HepG2 (cell line): ENCODE measurements around the gene TSSK6. TPM values are rescaled to one million over a fixed set of nuclear protein-coding genes. Genes with fewer than 3 reads are reported as not detected.

Source experiments
- JDP2 ChIP-seq: sonication (generic); formaldehyde crosslinking; IDR thresholded peaks from 2 replicates; pipeline ENCODE4 v1.8.1; 2022; ENCODE audit warnings: missing genetic modification reagents, borderline replicate concordance
- MXD4 ChIP-seq: IDR thresholded peaks from 2 replicates; pipeline ENCODE4 v1.6.1; 2016; ENCODE audit warnings: mild to moderate bottlenecking, missing biosample characterization, missing genetic modification reagents
- NCOA2 ChIP-seq: sonication (generic); formaldehyde crosslinking; IDR thresholded peaks from 2 replicates; pipeline ENCODE4 v1.8.0; 2022; ENCODE audit warnings: inconsistent platforms
- RERE ChIP-seq: IDR thresholded peaks from 2 replicates; pipeline ENCODE4 v1.6.1; 2016; ENCODE audit warnings: low read depth, missing genetic modification reagents, missing compliant biosample characterization
- RNF2 ChIP-seq: fragments of 450-650 bp; conservative IDR thresholded peaks from 2 replicates; pipeline ENCODE4 v1.6.1; 2016; ENCODE audit warnings: low read depth
- SIX1 ChIP-seq: sonication (generic); formaldehyde crosslinking; IDR thresholded peaks from 2 replicates; pipeline ENCODE4 v1.4.0; 2020; ENCODE audit warnings: missing genetic modification reagents, borderline replicate concordance
- SPEN ChIP-seq: sonication (generic); formaldehyde crosslinking; IDR thresholded peaks from 2 replicates; pipeline ENCODE4 v1.5.1; 2020; ENCODE audit warnings: low read depth, mild to moderate bottlenecking, missing genetic modification reagents
- ZBTB43 ChIP-seq: sonication (generic); formaldehyde crosslinking; conservative IDR thresholded peaks from 2 replicates; pipeline ENCODE4 v1.4.0; 2020; ENCODE audit warnings: missing genetic modification reagents
- ZNF256 ChIP-seq: sonication (generic); formaldehyde crosslinking; conservative IDR thresholded peaks from 2 replicates; pipeline ENCODE4 v1.4.0; 2020; ENCODE audit warnings: missing genetic modification reagents
- ZNF337 ChIP-seq: sonication (generic); formaldehyde crosslinking; IDR thresholded peaks from 2 replicates; pipeline ENCODE4 v1.5.1; 2020; ENCODE audit warnings: missing genetic modification reagents, low read depth, mild to moderate bottlenecking, borderline replicate concordance
- ZNF367 ChIP-seq: sonication (generic); formaldehyde crosslinking; IDR thresholded peaks from 2 replicates; pipeline ENCODE4 v1.4.0; 2020; ENCODE audit warnings: missing genetic modification reagents, borderline replicate concordance
- ZNF749 ChIP-seq: sonication (generic); formaldehyde crosslinking; IDR thresholded peaks from 2 replicates; pipeline ENCODE4 v1.8.0; 2022; ENCODE audit warnings: mild to moderate bottlenecking, missing genetic modification reagents, moderate library complexity, borderline replicate concordance
- polyA plus RNA-seq, 8 experiments: library from polyadenylated mRNA; depleted of rRNA in 3 of 8; stranded (reverse) in 7 of 8; unstranded in 1 of 8; fragments of >200 nt; fragmentation: Illumina TruSeq in 4 of 8; extraction: Trizol in 4 of 8; gene quantifications; 2 replicates each; pipeline versions ENCODE4 v1.2.1 to v1.2.3, GENCODE V29; 2011 to 2016; ENCODE audit warnings: low read depth in 4 of 8, missing spikeins in 1 of 8, mixed read lengths in 1 of 8; ENCODE audit not compliant: insufficient read depth in 1 of 8
- total RNA-seq, 5 experiments: library from RNA; depleted of rRNA; stranded (reverse); fragments of >200 nt; fragmentation: Illumina TruSeq; extraction: Trizol; gene quantifications; 2 replicates each; pipeline ENCODE4 v1.2.3, GENCODE V29; 2016; ENCODE audit warnings: low read depth in 1 of 5
- TF ChIP-seq, protein P1 (sequence below): sonication (generic); formaldehyde crosslinking; IDR thresholded peaks from 2 replicates; pipeline ENCODE4 v1.5.1; 2020; ENCODE audit warnings: mild to moderate bottlenecking, missing genetic modification reagents, moderate library complexity
- TF ChIP-seq, protein P2 (sequence below): sonication (generic); formaldehyde crosslinking; conservative IDR thresholded peaks from 2 replicates; pipeline ENCODE4 v1.8.1; 2023; ENCODE audit warnings: missing genetic modification reagents
- TF ChIP-seq, protein P3 (sequence below): sonication (generic); formaldehyde crosslinking; IDR thresholded peaks from 2 replicates; pipeline ENCODE4 v1.8.0; 2022; ENCODE audit warnings: mild to moderate bottlenecking, missing genetic modification reagents, moderate library complexity

Gene TSSK6
- total and polyA plus RNA-seq, 2 of the 13 experiments (the other 11 are each of a cell fraction or from before 2014, with no cell fraction given) = 0.71 to 1.2 TPM

DNA sequence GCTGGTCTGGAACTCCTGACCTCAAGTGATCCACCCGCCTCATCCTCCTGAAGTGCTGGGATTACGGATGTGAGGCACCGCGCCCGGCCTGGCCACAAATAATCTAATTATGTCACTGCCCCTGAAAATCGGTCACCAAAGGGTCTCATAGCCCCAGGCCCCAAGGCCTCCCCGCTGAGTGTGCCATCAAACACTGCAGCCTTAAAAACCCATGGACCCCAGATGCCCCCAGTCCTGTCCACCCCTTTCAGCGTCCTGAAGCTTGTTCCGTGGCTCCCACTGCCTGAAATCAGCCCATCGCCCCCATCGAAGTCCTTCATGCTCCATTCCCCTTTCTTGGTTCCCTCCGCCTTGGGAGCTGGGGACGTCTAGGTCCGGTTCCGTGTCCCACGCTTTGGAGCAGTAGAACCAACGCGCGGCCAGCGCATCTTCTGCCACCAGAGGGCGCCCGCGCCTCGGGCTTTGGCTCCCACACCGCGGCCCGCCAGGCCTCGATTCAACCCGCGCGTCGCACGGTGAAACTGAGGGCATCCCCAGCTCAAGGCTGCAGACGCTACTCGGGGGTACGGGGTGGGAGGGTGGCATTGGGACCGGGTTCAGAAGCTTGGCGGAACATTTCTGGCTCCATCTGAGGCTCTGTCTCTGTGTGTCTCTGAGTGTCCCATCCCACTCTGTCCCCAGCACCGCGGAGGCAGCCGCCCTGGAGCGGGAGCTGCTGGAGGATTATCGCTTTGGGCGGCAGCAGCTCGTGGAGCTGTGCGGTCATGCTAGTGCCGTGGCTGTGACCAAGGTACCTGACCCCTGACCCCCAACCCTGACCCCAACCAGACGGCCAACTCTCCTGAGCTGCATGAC is 16.8 kb upstream of the TSSK6 start (continued):
- TF ChIP-seq, protein P1, sequence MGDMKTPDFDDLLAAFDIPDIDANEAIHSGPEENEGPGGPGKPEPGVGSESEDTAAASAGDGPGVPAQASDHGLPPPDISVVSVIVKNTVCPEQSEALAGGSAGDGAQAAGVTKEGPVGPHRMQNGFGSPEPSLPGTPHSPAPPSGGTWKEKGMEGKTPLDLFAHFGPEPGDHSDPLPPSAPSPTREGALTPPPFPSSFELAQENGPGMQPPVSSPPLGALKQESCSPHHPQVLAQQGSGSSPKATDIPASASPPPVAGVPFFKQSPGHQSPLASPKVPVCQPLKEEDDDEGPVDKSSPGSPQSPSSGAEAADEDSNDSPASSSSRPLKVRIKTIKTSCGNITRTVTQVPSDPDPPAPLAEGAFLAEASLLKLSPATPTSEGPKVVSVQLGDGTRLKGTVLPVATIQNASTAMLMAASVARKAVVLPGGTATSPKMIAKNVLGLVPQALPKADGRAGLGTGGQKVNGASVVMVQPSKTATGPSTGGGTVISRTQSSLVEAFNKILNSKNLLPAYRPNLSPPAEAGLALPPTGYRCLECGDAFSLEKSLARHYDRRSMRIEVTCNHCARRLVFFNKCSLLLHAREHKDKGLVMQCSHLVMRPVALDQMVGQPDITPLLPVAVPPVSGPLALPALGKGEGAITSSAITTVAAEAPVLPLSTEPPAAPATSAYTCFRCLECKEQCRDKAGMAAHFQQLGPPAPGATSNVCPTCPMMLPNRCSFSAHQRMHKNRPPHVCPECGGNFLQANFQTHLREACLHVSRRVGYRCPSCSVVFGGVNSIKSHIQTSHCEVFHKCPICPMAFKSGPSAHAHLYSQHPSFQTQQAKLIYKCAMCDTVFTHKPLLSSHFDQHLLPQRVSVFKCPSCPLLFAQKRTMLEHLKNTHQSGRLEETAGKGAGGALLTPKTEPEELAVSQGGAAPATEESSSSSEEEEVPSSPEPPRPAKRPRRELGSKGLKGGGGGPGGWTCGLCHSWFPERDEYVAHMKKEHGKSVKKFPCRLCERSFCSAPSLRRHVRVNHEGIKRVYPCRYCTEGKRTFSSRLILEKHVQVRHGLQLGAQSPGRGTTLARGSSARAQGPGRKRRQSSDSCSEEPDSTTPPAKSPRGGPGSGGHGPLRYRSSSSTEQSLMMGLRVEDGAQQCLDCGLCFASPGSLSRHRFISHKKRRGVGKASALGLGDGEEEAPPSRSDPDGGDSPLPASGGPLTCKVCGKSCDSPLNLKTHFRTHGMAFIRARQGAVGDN = peak; percentile 73
- TF ChIP-seq SIX1 (CRISPR knock-in tag) (no peak), ZBTB43 (CRISPR knock-in tag) (no peak), RERE (CRISPR knock-in tag) (no peak), ZNF256 (no peak), ZNF367 (no peak), ZNF337 (CRISPR knock-in tag) (no peak), JDP2 (CRISPR knock-in tag) (no peak), SPEN (CRISPR knock-in tag) (no peak), ZNF749 (CRISPR knock-in tag) (no peak), RNF2 (no peak), NCOA2 (no peak), MXD4 (CRISPR knock-in tag) (no peak)
- TF ChIP-seq, protein P2, sequence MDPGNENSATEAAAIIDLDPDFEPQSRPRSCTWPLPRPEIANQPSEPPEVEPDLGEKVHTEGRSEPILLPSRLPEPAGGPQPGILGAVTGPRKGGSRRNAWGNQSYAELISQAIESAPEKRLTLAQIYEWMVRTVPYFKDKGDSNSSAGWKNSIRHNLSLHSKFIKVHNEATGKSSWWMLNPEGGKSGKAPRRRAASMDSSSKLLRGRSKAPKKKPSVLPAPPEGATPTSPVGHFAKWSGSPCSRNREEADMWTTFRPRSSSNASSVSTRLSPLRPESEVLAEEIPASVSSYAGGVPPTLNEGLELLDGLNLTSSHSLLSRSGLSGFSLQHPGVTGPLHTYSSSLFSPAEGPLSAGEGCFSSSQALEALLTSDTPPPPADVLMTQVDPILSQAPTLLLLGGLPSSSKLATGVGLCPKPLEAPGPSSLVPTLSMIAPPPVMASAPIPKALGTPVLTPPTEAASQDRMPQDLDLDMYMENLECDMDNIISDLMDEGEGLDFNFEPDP (CRISPR knock-in tag) = no peak
- TF ChIP-seq, protein P3, sequence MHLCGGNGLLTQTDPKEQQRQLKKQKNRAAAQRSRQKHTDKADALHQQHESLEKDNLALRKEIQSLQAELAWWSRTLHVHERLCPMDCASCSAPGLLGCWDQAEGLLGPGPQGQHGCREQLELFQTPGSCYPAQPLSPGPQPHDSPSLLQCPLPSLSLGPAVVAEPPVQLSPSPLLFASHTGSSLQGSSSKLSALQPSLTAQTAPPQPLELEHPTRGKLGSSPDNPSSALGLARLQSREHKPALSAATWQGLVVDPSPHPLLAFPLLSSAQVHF (CRISPR knock-in tag) = no peak
